Measurements from ENCODE around the gene WDR35. TPM values are rescaled to one million over a fixed set of nuclear protein-coding genes. Genes with fewer than 3 reads are reported as not detected.

WDR35 gene
- total RNA-seq, 1 experiment from 2014 or later = 6.6 TPM

DNA sequence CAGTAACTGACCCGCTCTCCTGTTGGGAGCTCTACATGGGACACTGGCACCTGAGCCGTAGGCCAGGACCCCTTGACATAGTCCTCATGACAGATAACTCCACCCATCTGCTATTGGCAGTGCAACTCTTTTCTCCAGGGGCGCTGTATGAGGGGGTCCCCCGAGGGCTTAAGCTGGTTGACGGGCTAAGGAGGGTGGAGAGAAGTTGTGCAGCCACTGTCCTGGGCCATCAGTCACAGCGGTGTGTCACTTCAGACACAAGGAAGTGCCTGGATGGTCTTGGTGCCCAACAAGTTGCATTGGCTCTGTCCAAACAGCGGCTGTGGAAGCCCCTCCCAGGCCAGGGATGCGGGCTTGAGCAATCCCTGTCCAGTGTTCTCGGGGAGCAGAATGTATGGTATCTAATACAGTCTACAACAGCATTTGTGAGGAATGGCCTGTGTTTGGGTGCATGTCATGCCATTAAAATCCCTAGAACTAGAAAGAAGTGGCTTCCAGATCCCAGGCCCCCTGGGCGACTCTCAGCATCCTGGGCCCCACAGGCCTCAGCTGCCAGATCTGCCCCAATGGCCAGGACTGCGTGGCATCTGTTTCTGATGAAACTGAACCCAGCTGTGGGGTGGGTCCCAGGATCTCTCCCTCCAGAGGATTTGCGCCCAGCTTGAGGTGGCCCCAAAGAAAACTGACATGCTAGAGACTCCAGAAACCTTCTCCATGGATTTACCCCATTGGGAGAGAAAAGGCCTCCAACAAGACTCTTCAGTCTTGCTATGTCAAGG lies 111.4 kb downstream of the WDR35 start:
- TF ChIP-seq EZH2phosphoT487 (IDR thresholded peaks at IDR 0.05; ENCODE audit: borderline replicate concordance, low read length) = no peak
- no peak for TF ChIP-seq EZH2 (IDR thresholded peaks at IDR 0.05; ENCODE audit: low read length, unreplicated experiment)
- TF ChIP-seq, protein P1, sequence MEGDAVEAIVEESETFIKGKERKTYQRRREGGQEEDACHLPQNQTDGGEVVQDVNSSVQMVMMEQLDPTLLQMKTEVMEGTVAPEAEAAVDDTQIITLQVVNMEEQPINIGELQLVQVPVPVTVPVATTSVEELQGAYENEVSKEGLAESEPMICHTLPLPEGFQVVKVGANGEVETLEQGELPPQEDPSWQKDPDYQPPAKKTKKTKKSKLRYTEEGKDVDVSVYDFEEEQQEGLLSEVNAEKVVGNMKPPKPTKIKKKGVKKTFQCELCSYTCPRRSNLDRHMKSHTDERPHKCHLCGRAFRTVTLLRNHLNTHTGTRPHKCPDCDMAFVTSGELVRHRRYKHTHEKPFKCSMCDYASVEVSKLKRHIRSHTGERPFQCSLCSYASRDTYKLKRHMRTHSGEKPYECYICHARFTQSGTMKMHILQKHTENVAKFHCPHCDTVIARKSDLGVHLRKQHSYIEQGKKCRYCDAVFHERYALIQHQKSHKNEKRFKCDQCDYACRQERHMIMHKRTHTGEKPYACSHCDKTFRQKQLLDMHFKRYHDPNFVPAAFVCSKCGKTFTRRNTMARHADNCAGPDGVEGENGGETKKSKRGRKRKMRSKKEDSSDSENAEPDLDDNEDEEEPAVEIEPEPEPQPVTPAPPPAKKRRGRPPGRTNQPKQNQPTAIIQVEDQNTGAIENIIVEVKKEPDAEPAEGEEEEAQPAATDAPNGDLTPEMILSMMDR (conservative IDR thresholded peaks at IDR 0.05; ENCODE audit: low read depth, low read length) = no peak
- H3K4me1 ChIP-seq (ENCODE audit: insufficient read depth, low read length) = no peaks in the 10 kb centered on the region
- ChIA-PET CTCF (no interaction called here), POLR2A (ENCODE audit: unreplicated experiment) (no interaction called here)
- no peak overlapping the region for H3K9ac ChIP-seq (ENCODE audit: low read length)
- intact Hi-C loops (cut with micrococcal nuclease) = no loop called here
- no peaks in the 10 kb centered on the region for H3K36me3 ChIP-seq (ENCODE audit: low read depth, low read length)
- H3K4me3 ChIP-seq (ENCODE audit: low read length) = no peak overlapping the region
- no peaks in the 10 kb centered on the region for H3K79me2 ChIP-seq (ENCODE audit: low read length)
- DNase-seq = no peak
- no peaks in the 10 kb centered on the region for H4K20me1 ChIP-seq (ENCODE audit: low read length)
- no peak overlapping the region for H3K4me2 ChIP-seq (ENCODE audit: low read length)
- no peak overlapping the region for H3K27ac ChIP-seq (ENCODE audit: low read length)
- no peaks in the 10 kb centered on the region for H3K9me3 ChIP-seq (ENCODE audit: low read length)
- no peaks in the 10 kb centered on the region for H3K27me3 ChIP-seq (ENCODE audit: low read length)
- H3K9me2 ChIP-seq (replicated peaks; ENCODE audit: low read length) = no peaks in the 10 kb centered on the region
- H3F3A ChIP-seq (ENCODE audit: low read length, unreplicated experiment) = no peaks in the 10 kb centered on the region
- ATAC-seq = no peak
- no TSS peak for BruUV-seq (replicated peaks)
- H2AFZ ChIP-seq (ENCODE audit: low read length) = no peak overlapping the region

DNA sequence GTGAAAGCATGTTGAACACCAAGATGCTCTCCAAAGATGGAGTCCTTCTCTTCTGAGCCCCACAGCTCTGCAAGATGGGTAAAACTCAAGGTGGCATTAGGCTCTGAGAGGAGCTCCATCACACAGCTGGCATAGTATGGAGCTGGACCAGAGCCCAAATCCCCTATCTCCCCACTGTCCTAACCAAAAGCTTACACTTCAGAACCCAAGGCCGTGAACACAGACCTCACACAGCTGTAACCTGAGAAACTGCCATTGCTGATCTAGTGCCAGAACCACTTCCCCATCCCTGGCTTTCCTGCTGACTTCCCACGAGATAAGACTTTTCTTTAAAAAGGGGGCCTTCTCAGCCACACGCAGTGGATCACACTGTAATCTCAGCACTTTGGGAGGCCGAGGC lies 113.2 kb downstream of the WDR35 start:
- CTCF ChIA-PET = no interaction called here
- H3K9me2 ChIP-seq (replicated peaks; ENCODE audit: low read length) = no peaks in the 10 kb centered on the region
- intact Hi-C loops (cut with micrococcal nuclease) = no loop called here

DNA sequence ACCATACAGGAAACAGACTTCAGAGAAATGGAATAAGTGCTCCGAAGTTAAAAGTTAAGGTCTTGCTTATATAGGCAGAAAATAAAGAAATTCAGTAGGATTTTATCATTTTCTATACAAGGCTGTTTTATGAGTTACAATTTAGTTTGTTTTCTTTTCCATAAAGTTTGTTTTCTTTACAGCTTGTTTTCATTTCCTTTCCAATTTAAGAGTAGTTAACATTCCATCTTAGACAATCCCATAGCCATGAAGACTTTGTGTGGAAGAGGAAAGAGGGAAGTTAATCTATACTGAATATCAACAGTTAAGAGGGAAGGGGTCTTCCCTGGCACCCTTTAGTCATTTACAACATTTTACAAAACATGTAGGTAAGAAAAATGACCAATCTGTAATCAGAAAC lies 114.6 kb downstream of the WDR35 start:
- H3K9ac ChIP-seq (ENCODE audit: low read length) = no peak overlapping the region
- H3K9me3 ChIP-seq (ENCODE audit: low read length) = no peaks in the 10 kb centered on the region
- no peaks in the 10 kb centered on the region for H3K4me1 ChIP-seq (ENCODE audit: insufficient read depth, low read length)
- ATAC-seq (no peak), DNase-seq (no peak)
- H3K4me2 ChIP-seq (ENCODE audit: low read length) = no peak overlapping the region
- H2AFZ ChIP-seq (ENCODE audit: low read length) = no peak overlapping the region
- H4K20me1 ChIP-seq (ENCODE audit: low read length) = no peaks in the 10 kb centered on the region
- CTCF ChIA-PET = no interaction called here
- no peaks in the 10 kb centered on the region for H3K79me2 ChIP-seq (ENCODE audit: low read length)
- BruUV-seq (replicated peaks) = no TSS peak
- no peaks in the 10 kb centered on the region for H3K27me3 ChIP-seq (ENCODE audit: low read length)
- H3K4me3 ChIP-seq (ENCODE audit: low read length) = no peak overlapping the region
- POLR2A ChIA-PET (ENCODE audit: unreplicated experiment) = no interaction called here
- intact Hi-C loops (cut with micrococcal nuclease) = no loop called here
- H3F3A ChIP-seq (ENCODE audit: low read length, unreplicated experiment) = no peaks in the 10 kb centered on the region
- H3K36me3 ChIP-seq (ENCODE audit: low read depth, low read length) = no peaks in the 10 kb centered on the region
- H3K9me2 ChIP-seq (replicated peaks; ENCODE audit: low read length) = no peaks in the 10 kb centered on the region
- TF ChIP-seq, protein P1 (conservative IDR thresholded peaks at IDR 0.05; ENCODE audit: low read depth, low read length) = no peak
- TF ChIP-seq EZH2phosphoT487 (IDR thresholded peaks at IDR 0.05; ENCODE audit: borderline replicate concordance, low read length) = no peak
- TF ChIP-seq EZH2 (IDR thresholded peaks at IDR 0.05; ENCODE audit: low read length, unreplicated experiment) = no peak
- H3K27ac ChIP-seq (ENCODE audit: low read length) = no peak overlapping the region

More for the DNA sequence above, 113.2 kb downstream of the WDR35 start:
- ATAC-seq (no peak), DNase-seq (no peak)
- Histone ChIP-seq H3K9me3 (ENCODE audit: low read length) (no peaks in the 10 kb centered on the region), H3F3A (ENCODE audit: low read length, unreplicated experiment) (no peaks in the 10 kb centered on the region), H3K9ac (ENCODE audit: low read length) (no peak overlapping the region), H3K79me2 (ENCODE audit: low read length) (no peaks in the 10 kb centered on the region), H3K36me3 (ENCODE audit: low read depth, low read length) (no peaks in the 10 kb centered on the region), H3K27me3 (ENCODE audit: low read length) (no peaks in the 10 kb centered on the region), H3K4me3 (ENCODE audit: low read length) (no peak overlapping the region), H2AFZ (ENCODE audit: low read length) (no peak overlapping the region), H4K20me1 (ENCODE audit: low read length) (no peaks in the 10 kb centered on the region), H3K4me2 (ENCODE audit: low read length) (no peak overlapping the region), H3K4me1 (ENCODE audit: insufficient read depth, low read length) (no peaks in the 10 kb centered on the region), H3K27ac (ENCODE audit: low read length) (no peak overlapping the region)
- BruUV-seq (replicated peaks) = no TSS peak
- TF ChIP-seq EZH2 (IDR thresholded peaks at IDR 0.05; ENCODE audit: low read length, unreplicated experiment) (no peak), EZH2phosphoT487 (IDR thresholded peaks at IDR 0.05; ENCODE audit: borderline replicate concordance, low read length) (no peak)
- TF ChIP-seq, protein P1 (conservative IDR thresholded peaks at IDR 0.05; ENCODE audit: low read depth, low read length) = no peak
- POLR2A ChIA-PET (ENCODE audit: unreplicated experiment) = no interaction called here
